Activated CD8-positive, alpha-beta T cell treated with anti-CD3 and anti-CD28 coated beads for 36 hours (primary cell): Measurements from ENCODE around the gene CLSTN2. TPM values are rescaled to one million over a fixed set of nuclear protein-coding genes. Genes with fewer than 3 reads are reported as not detected.

ENCODE experiments used
- ATAC-seq: fragments of 200-7000 bp; cut with Tn5 transposase; one replicate; pipeline ENCODE4 v1.10.0; 2021; ENCODE audit warnings: mild to moderate bottlenecking, moderate library complexity
- CTCF ChIA-PET: fragments of 350-600 bp; sonication (Branson Sonifier 250); formaldehyde crosslinking; loops from one replicate; lab custom pipeline; 2021; ENCODE audit warnings: antibody characterized with exemption; lab: Charles Lee
- POLR2A ChIA-PET: fragments of 350-600 bp; sonication (Branson Sonifier 250); formaldehyde crosslinking; loops from one replicate; lab custom pipeline; 2021; ENCODE audit warnings: antibody characterized with exemption; lab: Charles Lee
- DNase-seq: peaks from one replicate; pipeline ENCODE4 v3.0.0-alpha.2; 2020
- H3K27ac Mint-ChIP-seq: one replicate; pipeline ENCODE4 v1.8.0; 2021; ENCODE audit warnings: mild to moderate bottlenecking, mixed read lengths
- H3K27me3 Mint-ChIP-seq: one replicate; pipeline ENCODE4 v1.8.0; 2021; ENCODE audit warnings: mixed read lengths
- H3K36me3 Mint-ChIP-seq: one replicate; pipeline ENCODE4 v1.8.0; 2021; ENCODE audit warnings: low read depth, mixed read lengths
- H3K4me1 Mint-ChIP-seq: one replicate; pipeline ENCODE4 v1.8.0; 2021; ENCODE audit warnings: low read depth, mixed read lengths
- H3K4me3 Mint-ChIP-seq: one replicate; pipeline ENCODE4 v1.8.0; 2021; ENCODE audit warnings: mild to moderate bottlenecking, moderate library complexity, mixed read lengths
- H3K9me3 Mint-ChIP-seq: one replicate; pipeline ENCODE4 v1.8.0; 2021; ENCODE audit warnings: mixed read lengths
- CTCF ChIP-seq: fragments of 200-600 bp; IDR thresholded peaks from one replicate; pipeline ENCODE4 v1.8.0; 2022; ENCODE audit warnings: antibody characterized with exemption, mild to moderate bottlenecking
- intact Hi-C: fragments of 100-400 bp; cut with micrococcal nuclease; formaldehyde crosslinking; loops from one replicate; pipeline ENCODE4 v1.10.0; 2022
- total RNA-seq, 2 experiments: library from RNA; stranded (reverse); gene quantifications; one replicate each; pipeline ENCODE4 v1.2.3, GENCODE V29; 2021

The CLSTN2 gene
- total RNA-seq, 2 experiments from 2014 or later, result not detected

GRCh38 chr3:140034058-140034457 is 99.1 kb downstream of the CLSTN2 start:
- Mint-ChIP-seq H3K4me3 (no peak overlapping the region), H3K36me3 (no peaks in the 10 kb centered on the region), H3K27me3 (peaks cover 7% of the 10 kb centered on the region), H3K4me1 (no peaks in the 10 kb centered on the region), H3K27ac (no peak overlapping the region), H3K9me3 (no peaks in the 10 kb centered on the region)
- TF ChIP-seq CTCF, result no peak
- ATAC-seq (no peak), DNase-seq (no peak)
- intact Hi-C loops, result no loop called here
- ChIA-PET CTCF (no interaction called here), POLR2A (no interaction called here)

- ChIA-PET CTCF (no interaction called here), POLR2A (no interaction called here)
- no peak for ATAC-seq
- H3K9me3 Mint-ChIP-seq, result no peaks in the 10 kb centered on the region
- TF ChIP-seq CTCF, result no peak
- no peak for DNase-seq
- H3K4me3 Mint-ChIP-seq, result no peak overlapping the region
- H3K27me3 Mint-ChIP-seq, result peaks cover 7% of the 10 kb centered on the region
- intact Hi-C loops, result no loop called here
- no peaks in the 10 kb centered on the region for H3K4me1 Mint-ChIP-seq
- H3K36me3 Mint-ChIP-seq, result no peaks in the 10 kb centered on the region
- H3K27ac Mint-ChIP-seq, result no peak overlapping the region
These were observed 100.9 kb downstream of the CLSTN2 start for GRCh38 chr3:140035871-140036270.

- CTCF ChIA-PET, result no interaction called here
- no peak overlapping the region for H3K27ac Mint-ChIP-seq
- no peak for DNase-seq
- intact Hi-C loops, result no loop called here
- H3K27me3 Mint-ChIP-seq, result peaks cover 6% of the 10 kb centered on the region
- H3K36me3 Mint-ChIP-seq, result no peaks in the 10 kb centered on the region
- no peak overlapping the region for H3K4me3 Mint-ChIP-seq
- POLR2A ChIA-PET, result no interaction called here
- TF ChIP-seq CTCF, result no peak
- H3K9me3 Mint-ChIP-seq, result no peaks in the 10 kb centered on the region
- no peaks in the 10 kb centered on the region for H3K4me1 Mint-ChIP-seq
- no peak for ATAC-seq
These were observed 115.4 kb downstream of the CLSTN2 start for GRCh38 chr3:140050396-140050795.

- CTCF ChIA-PET, result no interaction called here
- no peak for TF ChIP-seq CTCF
- H3K9me3 Mint-ChIP-seq, result no peaks in the 10 kb centered on the region
- ATAC-seq (no peak), DNase-seq (peak; percentile 9)
- no peaks in the 10 kb centered on the region for H3K4me1 Mint-ChIP-seq
- H3K27me3 Mint-ChIP-seq, result peaks cover 6% of the 10 kb centered on the region
- no peak overlapping the region for H3K4me3 Mint-ChIP-seq
- H3K27ac Mint-ChIP-seq, result no peak overlapping the region
- intact Hi-C loops, result no loop called here
- H3K36me3 Mint-ChIP-seq, result no peaks in the 10 kb centered on the region
- POLR2A ChIA-PET, result no interaction called here
These were observed 116.3 kb downstream of the CLSTN2 start for GRCh38 chr3:140051019-140051957.
